SK-N-SH treated with all-trans-retinoic acid at 6 μM for 48 hours (cell line): ENCODE results near the gene FGGY.

Experiments used
- ATAC-seq: fragments of 200-7000 bp; cut with Tn5 transposase; 3 replicates; pipeline ENCODE4 v1.9.1; 2020; ENCODE audit warnings: mild to moderate bottlenecking, moderate library complexity
- CSDC2 ChIP-seq: fragments of 250-450 bp; sonication (Bioruptor Pico); IDR thresholded peaks from 2 replicates; pipeline ENCODE4 v1.5.0; 2020; ENCODE audit warnings: mild to moderate bottlenecking, moderate library complexity
- ESRRG ChIP-seq: fragments of 250-450 bp; sonication (Bioruptor Pico); IDR thresholded peaks from 2 replicates; pipeline ENCODE4 v1.6.1; 2021; ENCODE audit warnings: mild to moderate bottlenecking
- GLIS3 ChIP-seq: fragments of 250-450 bp; sonication (Bioruptor Pico); IDR thresholded peaks from 2 replicates; pipeline ENCODE4 v1.5.0; 2020; ENCODE audit warnings: mild to moderate bottlenecking, moderate library complexity
- OSR1 ChIP-seq: fragments of 250-450 bp; sonication (Bioruptor Pico); IDR thresholded peaks from 2 replicates; pipeline ENCODE4 v1.8.0; 2022; ENCODE audit warnings: moderate library complexity, mild to moderate bottlenecking, inconsistent platforms
- PPARA ChIP-seq: fragments of 250-450 bp; sonication (Bioruptor Pico); IDR thresholded peaks from 2 replicates; pipeline ENCODE4 v1.5.0; 2020; ENCODE audit warnings: mild to moderate bottlenecking, borderline replicate concordance
- RARB ChIP-seq: fragments of 250-450 bp; sonication (Bioruptor Pico); IDR thresholded peaks from 2 replicates; pipeline ENCODE4 v1.8.0; 2021; ENCODE audit warnings: mild to moderate bottlenecking, moderate library complexity
- SNAI2 ChIP-seq: fragments of 250-450 bp; sonication (Bioruptor Pico); IDR thresholded peaks from 2 replicates; pipeline ENCODE4 v1.5.0; 2020; ENCODE audit warnings: mild to moderate bottlenecking, moderate library complexity
- TCF4 ChIP-seq: fragments of 250-450 bp; sonication (Bioruptor Pico); IDR thresholded peaks from 2 replicates; pipeline ENCODE4 v1.8.0; 2021; ENCODE audit warnings: mild to moderate bottlenecking, moderate library complexity, borderline replicate concordance
- TOX ChIP-seq: fragments of 250-450 bp; sonication (Bioruptor Pico); IDR thresholded peaks from 2 replicates; pipeline ENCODE4 v1.8.0; 2021; ENCODE audit warnings: mild to moderate bottlenecking, moderate library complexity, borderline replicate concordance
- ZC3H10 ChIP-seq: fragments of 250-450 bp; sonication (Bioruptor Pico); IDR thresholded peaks from 2 replicates; pipeline ENCODE4 v1.5.1; 2021; ENCODE audit warnings: mild to moderate bottlenecking, moderate library complexity
- ZFP3 ChIP-seq: fragments of 250-450 bp; sonication (Bioruptor Pico); IDR thresholded peaks from 2 replicates; pipeline ENCODE4 v1.5.0; 2020; ENCODE audit warnings: mild to moderate bottlenecking, moderate library complexity
- ZFP30 ChIP-seq: fragments of 450-650 bp; formaldehyde crosslinking; IDR thresholded peaks from 2 replicates; pipeline ENCODE4 v1.5.0; 2022; ENCODE audit warnings: mild to moderate bottlenecking, moderate library complexity
- ZNF565 ChIP-seq: fragments of 450-650 bp; formaldehyde crosslinking; conservative IDR thresholded peaks from 2 replicates; pipeline ENCODE4 v1.5.0; 2020; ENCODE audit warnings: low read depth, mild to moderate bottlenecking, moderate library complexity
- ZNF70 ChIP-seq: fragments of 450-650 bp; formaldehyde crosslinking; IDR thresholded peaks from 2 replicates; pipeline ENCODE4 v1.5.0; 2020; ENCODE audit warnings: mild to moderate bottlenecking, moderate library complexity
- ZNF8 ChIP-seq: fragments of 450-650 bp; formaldehyde crosslinking; IDR thresholded peaks from 2 replicates; pipeline ENCODE4 v1.5.0; 2020; ENCODE audit warnings: mild to moderate bottlenecking, moderate library complexity
- TF ChIP-seq, protein P1 (sequence below): fragments of 250-450 bp; sonication (Bioruptor Pico); IDR thresholded peaks from 2 replicates; pipeline ENCODE4 v1.5.1; 2021; ENCODE audit warnings: mild to moderate bottlenecking, moderate library complexity
- TF ChIP-seq, protein P2 (sequence below): fragments of 250-450 bp; sonication (Bioruptor Pico); IDR thresholded peaks from 2 replicates; pipeline ENCODE4 v1.5.0; 2020; ENCODE audit warnings: mild to moderate bottlenecking, moderate library complexity
- TF ChIP-seq, protein P3 (sequence below): fragments of 250-450 bp; sonication (Bioruptor Pico); IDR thresholded peaks from 2 replicates; pipeline ENCODE4 v1.5.1; 2020; ENCODE audit warnings: low read depth, mild to moderate bottlenecking, moderate library complexity
- TF ChIP-seq, protein P4 (sequence below): fragments of 250-450 bp; sonication (Bioruptor Pico); IDR thresholded peaks from 2 replicates; pipeline ENCODE4 v1.8.0; 2020; ENCODE audit warnings: mild to moderate bottlenecking, moderate library complexity, borderline replicate concordance

FGGY gene

DNA sequence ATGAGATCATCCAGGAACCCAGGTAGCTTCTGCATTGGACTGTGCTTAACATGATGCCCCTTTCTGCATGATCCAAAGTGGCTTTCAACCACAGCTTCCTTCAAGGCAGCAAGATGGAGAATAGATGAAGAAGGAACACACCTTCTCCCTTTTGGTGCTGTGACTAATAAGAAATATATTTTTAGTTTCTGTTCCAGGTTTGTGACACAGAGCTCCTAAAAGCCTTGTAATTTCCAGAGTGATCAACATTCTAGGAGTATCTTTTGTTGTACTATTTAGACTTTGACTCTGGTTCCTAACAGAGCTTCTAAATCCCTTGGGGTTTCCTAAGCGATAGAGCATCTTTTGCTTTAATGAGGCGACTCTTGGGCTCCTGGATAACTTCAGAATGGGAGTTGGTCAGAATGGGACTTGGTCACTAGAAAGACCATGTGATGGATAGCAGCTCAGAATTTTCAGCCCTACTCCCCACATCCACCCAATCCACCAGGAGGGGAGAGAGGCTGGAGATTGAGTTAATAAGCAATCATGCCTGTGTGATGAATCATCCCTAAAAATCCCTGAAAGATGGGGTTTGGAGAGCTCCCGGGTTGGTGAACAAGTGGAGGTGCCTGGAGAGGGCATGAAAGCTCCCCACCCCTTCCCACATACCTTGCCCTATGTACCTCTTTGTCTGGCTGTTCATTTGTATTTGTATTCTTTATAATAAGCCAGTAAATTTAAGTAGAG is 134.8 kb downstream of the FGGY start:
- TF ChIP-seq RARB (CRISPR knock-in tag) (no peak), OSR1 (no peak), PPARA (CRISPR knock-in tag) (no peak), ZFP30 (no peak), TOX (CRISPR knock-in tag) (no peak), GLIS3 (CRISPR knock-in tag) (no peak)
- TF ChIP-seq, protein P1, sequence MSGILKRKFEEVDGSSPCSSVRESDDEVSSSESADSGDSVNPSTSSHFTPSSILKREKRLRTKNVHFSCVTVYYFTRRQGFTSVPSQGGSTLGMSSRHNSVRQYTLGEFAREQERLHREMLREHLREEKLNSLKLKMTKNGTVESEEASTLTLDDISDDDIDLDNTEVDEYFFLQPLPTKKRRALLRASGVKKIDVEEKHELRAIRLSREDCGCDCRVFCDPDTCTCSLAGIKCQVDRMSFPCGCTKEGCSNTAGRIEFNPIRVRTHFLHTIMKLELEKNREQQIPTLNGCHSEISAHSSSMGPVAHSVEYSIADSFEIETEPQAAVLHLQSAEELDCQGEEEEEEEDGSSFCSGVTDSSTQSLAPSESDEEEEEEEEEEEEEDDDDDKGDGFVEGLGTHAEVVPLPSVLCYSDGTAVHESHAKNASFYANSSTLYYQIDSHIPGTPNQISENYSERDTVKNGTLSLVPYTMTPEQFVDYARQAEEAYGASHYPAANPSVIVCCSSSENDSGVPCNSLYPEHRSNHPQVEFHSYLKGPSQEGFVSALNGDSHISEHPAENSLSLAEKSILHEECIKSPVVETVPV (CRISPR knock-in tag) = no peak
- peak; percentile 15; the same call in 1 of the 3 replicates for ATAC-seq

DNA sequence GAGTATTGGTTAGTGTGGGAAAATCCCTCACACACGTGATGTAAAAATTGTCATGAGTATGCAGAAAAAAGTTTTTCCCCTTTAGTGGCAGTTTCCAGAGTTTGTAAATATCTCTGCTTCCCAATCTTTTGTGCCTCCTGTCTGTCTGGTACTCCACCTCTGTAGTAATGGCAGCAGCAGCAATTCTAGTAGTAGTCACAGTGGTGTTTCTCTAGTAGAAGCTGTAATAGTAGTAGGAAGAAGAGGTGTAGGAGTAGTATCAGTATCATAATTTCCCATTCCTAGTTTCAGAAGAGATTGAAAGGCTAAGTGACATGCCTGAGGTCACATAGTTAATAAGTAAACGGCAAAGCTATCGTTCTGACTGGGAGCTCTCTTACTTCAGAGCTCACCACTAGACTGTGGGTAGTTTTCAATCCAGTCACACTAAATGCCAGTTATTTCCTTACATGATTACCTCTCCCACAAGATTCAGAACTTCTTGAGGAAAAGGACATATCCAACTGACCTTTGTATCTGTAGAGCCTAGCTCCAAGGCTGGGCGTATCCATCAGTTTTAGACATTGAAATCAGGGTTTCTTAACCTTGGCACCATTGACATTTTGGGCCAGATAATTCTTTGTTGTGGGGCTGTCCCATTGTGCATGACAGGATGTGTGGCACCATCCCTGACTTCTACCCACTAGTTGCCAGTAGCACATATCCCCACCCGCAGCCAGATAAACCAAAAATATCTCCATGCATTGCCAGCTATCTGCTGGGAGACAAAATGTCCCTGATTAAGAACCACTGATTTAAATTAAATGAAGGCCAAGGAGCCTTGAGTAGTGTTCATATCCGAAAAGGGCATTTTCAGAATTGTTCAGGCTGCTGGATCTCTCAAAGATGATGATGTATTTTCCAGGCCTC is 135.9 kb downstream of the FGGY start:
- no peak for ATAC-seq
- no peak for TF ChIP-seq ZNF565 (CRISPR knock-in tag)
- TF ChIP-seq, protein P1 (CRISPR knock-in tag) = no peak
- TF ChIP-seq, protein P2, sequence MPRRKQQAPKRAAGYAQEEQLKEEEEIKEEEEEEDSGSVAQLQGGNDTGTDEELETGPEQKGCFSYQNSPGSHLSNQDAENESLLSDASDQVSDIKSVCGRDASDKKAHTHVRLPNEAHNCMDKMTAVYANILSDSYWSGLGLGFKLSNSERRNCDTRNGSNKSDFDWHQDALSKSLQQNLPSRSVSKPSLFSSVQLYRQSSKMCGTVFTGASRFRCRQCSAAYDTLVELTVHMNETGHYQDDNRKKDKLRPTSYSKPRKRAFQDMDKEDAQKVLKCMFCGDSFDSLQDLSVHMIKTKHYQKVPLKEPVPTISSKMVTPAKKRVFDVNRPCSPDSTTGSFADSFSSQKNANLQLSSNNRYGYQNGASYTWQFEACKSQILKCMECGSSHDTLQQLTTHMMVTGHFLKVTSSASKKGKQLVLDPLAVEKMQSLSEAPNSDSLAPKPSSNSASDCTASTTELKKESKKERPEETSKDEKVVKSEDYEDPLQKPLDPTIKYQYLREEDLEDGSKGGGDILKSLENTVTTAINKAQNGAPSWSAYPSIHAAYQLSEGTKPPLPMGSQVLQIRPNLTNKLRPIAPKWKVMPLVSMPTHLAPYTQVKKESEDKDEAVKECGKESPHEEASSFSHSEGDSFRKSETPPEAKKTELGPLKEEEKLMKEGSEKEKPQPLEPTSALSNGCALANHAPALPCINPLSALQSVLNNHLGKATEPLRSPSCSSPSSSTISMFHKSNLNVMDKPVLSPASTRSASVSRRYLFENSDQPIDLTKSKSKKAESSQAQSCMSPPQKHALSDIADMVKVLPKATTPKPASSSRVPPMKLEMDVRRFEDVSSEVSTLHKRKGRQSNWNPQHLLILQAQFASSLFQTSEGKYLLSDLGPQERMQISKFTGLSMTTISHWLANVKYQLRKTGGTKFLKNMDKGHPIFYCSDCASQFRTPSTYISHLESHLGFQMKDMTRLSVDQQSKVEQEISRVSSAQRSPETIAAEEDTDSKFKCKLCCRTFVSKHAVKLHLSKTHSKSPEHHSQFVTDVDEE (CRISPR knock-in tag) = no peak
- TF ChIP-seq ZNF8 (CRISPR knock-in tag) = no peak
- no peak for TF ChIP-seq SNAI2 (CRISPR knock-in tag)
- TF ChIP-seq TCF4 (CRISPR knock-in tag) = no peak
- TF ChIP-seq, protein P3, sequence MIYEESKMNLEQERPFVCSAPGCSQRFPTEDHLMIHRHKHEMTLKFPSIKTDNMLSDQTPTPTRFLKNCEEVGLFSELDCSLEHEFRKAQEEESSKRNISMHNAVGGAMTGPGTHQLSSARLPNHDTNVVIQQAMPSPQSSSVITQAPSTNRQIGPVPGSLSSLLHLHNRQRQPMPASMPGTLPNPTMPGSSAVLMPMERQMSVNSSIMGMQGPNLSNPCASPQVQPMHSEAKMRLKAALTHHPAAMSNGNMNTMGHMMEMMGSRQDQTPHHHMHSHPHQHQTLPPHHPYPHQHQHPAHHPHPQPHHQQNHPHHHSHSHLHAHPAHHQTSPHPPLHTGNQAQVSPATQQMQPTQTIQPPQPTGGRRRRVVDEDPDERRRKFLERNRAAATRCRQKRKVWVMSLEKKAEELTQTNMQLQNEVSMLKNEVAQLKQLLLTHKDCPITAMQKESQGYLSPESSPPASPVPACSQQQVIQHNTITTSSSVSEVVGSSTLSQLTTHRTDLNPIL (CRISPR knock-in tag) = no peak
- TF ChIP-seq ZNF70 (CRISPR knock-in tag) = no peak
- TF ChIP-seq ESRRG (CRISPR knock-in tag) = no peak
- no peak for TF ChIP-seq TOX (CRISPR knock-in tag)
- TF ChIP-seq CSDC2 = no peak
- TF ChIP-seq, protein P4, sequence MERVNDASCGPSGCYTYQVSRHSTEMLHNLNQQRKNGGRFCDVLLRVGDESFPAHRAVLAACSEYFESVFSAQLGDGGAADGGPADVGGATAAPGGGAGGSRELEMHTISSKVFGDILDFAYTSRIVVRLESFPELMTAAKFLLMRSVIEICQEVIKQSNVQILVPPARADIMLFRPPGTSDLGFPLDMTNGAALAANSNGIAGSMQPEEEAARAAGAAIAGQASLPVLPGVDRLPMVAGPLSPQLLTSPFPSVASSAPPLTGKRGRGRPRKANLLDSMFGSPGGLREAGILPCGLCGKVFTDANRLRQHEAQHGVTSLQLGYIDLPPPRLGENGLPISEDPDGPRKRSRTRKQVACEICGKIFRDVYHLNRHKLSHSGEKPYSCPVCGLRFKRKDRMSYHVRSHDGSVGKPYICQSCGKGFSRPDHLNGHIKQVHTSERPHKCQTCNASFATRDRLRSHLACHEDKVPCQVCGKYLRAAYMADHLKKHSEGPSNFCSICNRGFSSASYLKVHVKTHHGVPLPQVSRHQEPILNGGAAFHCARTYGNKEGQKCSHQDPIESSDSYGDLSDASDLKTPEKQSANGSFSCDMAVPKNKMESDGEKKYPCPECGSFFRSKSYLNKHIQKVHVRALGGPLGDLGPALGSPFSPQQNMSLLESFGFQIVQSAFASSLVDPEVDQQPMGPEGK (CRISPR knock-in tag) = no peak
- TF ChIP-seq ZFP3 (CRISPR knock-in tag) = no peak
- no peak for TF ChIP-seq ZC3H10 (CRISPR knock-in tag)

DNA sequence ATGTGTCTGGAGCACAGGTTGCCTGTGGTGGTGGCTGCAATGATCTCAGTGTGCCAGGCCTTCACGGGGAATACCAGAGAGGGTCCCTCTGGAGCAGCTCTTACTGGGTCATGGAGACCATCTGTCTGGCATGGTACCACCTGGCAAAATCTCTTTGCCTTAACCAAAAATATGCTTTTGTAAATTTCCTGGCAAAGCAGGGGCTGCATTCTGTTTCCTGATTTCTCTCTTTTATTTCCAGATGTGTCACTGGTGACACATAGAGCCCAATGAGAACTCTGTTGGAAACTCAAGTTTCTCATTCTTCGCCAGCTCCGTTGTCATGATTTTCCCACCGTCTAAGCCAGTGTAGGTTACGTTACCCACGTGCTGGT is 136.5 kb downstream of the FGGY start:
- no peak for ATAC-seq
- TF ChIP-seq ZNF565 (CRISPR knock-in tag) (no peak), ZNF8 (CRISPR knock-in tag) (no peak), GLIS3 (CRISPR knock-in tag) (no peak)
- TF ChIP-seq, protein P4 (CRISPR knock-in tag) = no peak
